Liver (tissue), 9 donors: ENCODE results near the gene CELF4. TPM values are rescaled to one million over a fixed set of nuclear protein-coding genes. Genes with fewer than 3 reads are reported as not detected.

Source experiments
- DNase-seq: peaks from one replicate; pipeline ENCODE4 v3.0.0-alpha.2; 2017; ENCODE audit warnings: low spot score
- H3K27ac ChIP-seq, 2 donors: one replicate each; pipeline ENCODE4 v1.7.0; 2013; ENCODE audit warnings: inconsistent platforms in 2 of 2, low read length in 2 of 2, control low read depth in 1 of 2, low read depth in 1 of 2, mild to moderate bottlenecking in 1 of 2
- H3K27me3 ChIP-seq, 4 donors: one replicate each; pipeline versions ENCODE4 v1.6.1 to v1.7.0; 2013; ENCODE audit warnings: low read length in 3 of 4, inconsistent platforms in 1 of 4, mild to moderate bottlenecking in 1 of 4, moderate library complexity in 1 of 4; ENCODE audit not compliant: control insufficient read depth in 4 of 4, insufficient read depth in 4 of 4
- H3K36me3 ChIP-seq, 4 donors: one replicate each; pipeline versions ENCODE4 v1.6.1 to v1.7.0; 2013; ENCODE audit warnings: low read length in 3 of 4, mild to moderate bottlenecking in 3 of 4, low read depth in 1 of 4, moderate library complexity in 1 of 4; ENCODE audit not compliant: control insufficient read depth in 4 of 4, insufficient read depth in 3 of 4
- H3K4me1 ChIP-seq, 4 donors: one replicate each; pipeline versions ENCODE4 v1.6.1 to v1.7.0; 2013; ENCODE audit warnings: low read length in 3 of 4, mild to moderate bottlenecking in 3 of 4, moderate library complexity in 1 of 4; ENCODE audit not compliant: control insufficient read depth in 4 of 4, insufficient read depth in 4 of 4
- H3K4me3 ChIP-seq, 3 donors: one replicate each; pipeline versions ENCODE4 v1.6.1 to v1.7.0; 2013; ENCODE audit warnings: low read length in 3 of 3, control low read depth in 1 of 3, low read depth in 1 of 3, mild to moderate bottlenecking in 1 of 3
- H3K9ac ChIP-seq, 2 donors: one replicate each; pipeline ENCODE4 v1.7.0; 2013; ENCODE audit warnings: low read length in 2 of 2, mild to moderate bottlenecking in 2 of 2, moderate library complexity in 2 of 2, control low read depth in 1 of 2, low read depth in 1 of 2
- H3K9me3 ChIP-seq, 4 donors: one replicate each; pipeline versions ENCODE4 v1.6.1 to v1.7.0; 2013; ENCODE audit warnings: low read length in 3 of 4; ENCODE audit not compliant: control insufficient read depth in 4 of 4
- EGR1 ChIP-seq, 2 donors: IDR thresholded peaks; 2 replicates each; pipeline ENCODE4 v1.6.1; 2016 to 2018; ENCODE audit warnings: antibody characterized with exemption in 2 of 2, low read depth in 2 of 2
- FOXA1 ChIP-seq: IDR thresholded peaks from 2 replicates; pipeline ENCODE4 v1.6.1; 2016; ENCODE audit warnings: antibody characterized with exemption
- FOXA2 ChIP-seq: IDR thresholded peaks from 2 replicates; pipeline ENCODE4 v1.6.1; 2016; ENCODE audit warnings: antibody characterized with exemption
- GABPA ChIP-seq, 2 donors: IDR thresholded peaks in 1 of 2; conservative IDR thresholded peaks in 1 of 2; 2 replicates each; pipeline ENCODE4 v1.6.1; 2016; ENCODE audit warnings: antibody characterized with exemption in 2 of 2, mild to moderate bottlenecking in 1 of 2, moderate library complexity in 1 of 2
- HNF4A ChIP-seq, 2 donors: conservative IDR thresholded peaks; 2 replicates each; pipeline ENCODE4 v1.6.1; 2016; ENCODE audit warnings: antibody characterized with exemption in 2 of 2, mild to moderate bottlenecking in 2 of 2
- HNF4G ChIP-seq: IDR thresholded peaks from 2 replicates; pipeline ENCODE4 v1.6.1; 2016; ENCODE audit warnings: antibody characterized with exemption
- JUND ChIP-seq, 2 donors: IDR thresholded peaks; 2 replicates each; pipeline ENCODE4 v1.6.1; 2016; ENCODE audit warnings: antibody characterized with exemption in 2 of 2
- NR2F2 ChIP-seq: IDR thresholded peaks from 2 replicates; pipeline ENCODE4 v1.6.1; 2016; ENCODE audit warnings: antibody characterized with exemption
- RAD21 ChIP-seq, 2 donors: IDR thresholded peaks; 2 replicates each; pipeline ENCODE4 v1.6.1; 2016; ENCODE audit warnings: antibody characterized with exemption in 2 of 2, mild to moderate bottlenecking in 2 of 2
- REST ChIP-seq: IDR thresholded peaks from 2 replicates; pipeline ENCODE4 v1.6.1; 2016; ENCODE audit warnings: antibody characterized with exemption, mild to moderate bottlenecking
- RXRA ChIP-seq, 2 donors: IDR thresholded peaks; 2 replicates each; pipeline ENCODE4 v1.6.1; 2017 to 2018; ENCODE audit warnings: antibody characterized with exemption in 2 of 2, mild to moderate bottlenecking in 1 of 2
- SP1 ChIP-seq: IDR thresholded peaks from 2 replicates; pipeline ENCODE4 v1.6.1; 2018; ENCODE audit warnings: antibody characterized with exemption, mild to moderate bottlenecking
- TAF1 ChIP-seq: conservative IDR thresholded peaks from 2 replicates; pipeline ENCODE4 v1.6.1; 2016; ENCODE audit warnings: antibody characterized with exemption, mild to moderate bottlenecking
- YY1 ChIP-seq: IDR thresholded peaks from 2 replicates; pipeline ENCODE4 v1.6.1; 2016; ENCODE audit warnings: antibody characterized with exemption, mild to moderate bottlenecking
- WGBS: extraction: QIAGEN DNeasy Blood & Tissue Kit; methylation state at CpG from one replicate; pipeline ENCODE4 v1.1.7; 2013; 5-methylcytosine and 5-hydroxymethylcytosine counted together
- polyA plus RNA-seq, 2 donors: library from polyadenylated mRNA; stranded (reverse) in 1 of 2; unstranded in 1 of 2; fragments of 200-250 nt in 1 of 2; fragments of >200 nt in 1 of 2; fragmentation: Nextera tagmentation in 1 of 2; extraction: Ambion mirVana in 1 of 2; gene quantifications; one replicate each; pipeline versions ENCODE4 v1.2.1 to v1.2.3, GENCODE V29; 2013 to 2015
- total RNA-seq, 2 donors: library from RNA; depleted of rRNA; stranded (reverse); fragments of >200 nt; gene quantifications; one replicate each; pipeline ENCODE4 v1.2.3, GENCODE V29; 2014
- TF ChIP-seq, protein P1 (sequence below): IDR thresholded peaks from 2 replicates; pipeline ENCODE4 v1.6.1; 2016; ENCODE audit warnings: antibody characterized with exemption
- TF ChIP-seq, protein P2 (sequence below): fragments of 150-350 bp; IDR thresholded peaks from 2 replicates; pipeline ENCODE4 v1.5.1; 2017; ENCODE audit warnings: improper control_type of control experiment, low read depth, low read length; ENCODE audit not compliant: missing input control
- TF ChIP-seq, protein P3 (sequence below): IDR thresholded peaks from 2 replicates; pipeline ENCODE4 v1.6.1; 2016; ENCODE audit warnings: antibody characterized with exemption
- TF ChIP-seq, protein P4 (sequence below): IDR thresholded peaks from 2 replicates; pipeline ENCODE4 v1.6.1; 2016; ENCODE audit warnings: antibody characterized with exemption
- donor health status: healthy.
- donor health status: healthy.
- donor health status: healthy.
- donor health status: healthy.
- donor health status: healthy.

CELF4 gene
- total and polyA plus RNA-seq, 4 donors = 0.08 to 0.28 (median 0.21) TPM; not detected in 1

DNA sequence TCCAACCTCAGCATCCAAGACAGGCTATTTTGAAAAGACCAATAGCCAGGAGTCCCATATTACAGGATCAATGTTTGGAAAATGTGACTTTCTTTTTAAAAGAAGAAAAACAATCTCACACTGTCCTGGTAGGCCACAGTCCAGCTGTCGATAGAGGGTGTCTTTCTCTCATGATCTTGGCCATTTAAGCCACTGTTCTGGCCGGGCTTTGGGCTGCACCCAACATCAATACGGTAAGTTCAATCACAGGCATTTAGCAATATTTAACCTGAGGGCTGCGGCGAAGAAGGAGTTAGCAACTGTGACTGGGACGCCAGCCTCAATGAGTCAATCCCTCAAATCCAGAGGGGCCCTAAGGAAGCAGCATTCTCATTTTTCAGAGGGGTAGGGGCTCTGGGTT, 69.0 kb downstream of the CELF4 start:
- no peak overlapping the region for H3K27ac ChIP-seq
- TF ChIP-seq JUND (IDR thresholded peaks at IDR 0.05) (no peak), GABPA (IDR thresholded peaks at IDR 0.05 in 1 of 2, conservative IDR thresholded peaks at IDR 0.05 in 1 of 2) (no peak), NR2F2 (no peak), FOXA2 (no peak), EGR1 (IDR thresholded peaks at IDR 0.05; ENCODE audit: low read depth in 2 of 2) (no peak), RAD21 (IDR thresholded peaks at IDR 0.05) (peak in 1 of 2 donors; percentile 34), SP1 (no peak), RXRA (IDR thresholded peaks at IDR 0.05) (peak in 1 of 2 donors; percentile 40), TAF1 (no peak), HNF4A (conservative IDR thresholded peaks at IDR 0.05) (peak in 1 of 2 donors; percentile 49)
- TF ChIP-seq, protein P1, sequence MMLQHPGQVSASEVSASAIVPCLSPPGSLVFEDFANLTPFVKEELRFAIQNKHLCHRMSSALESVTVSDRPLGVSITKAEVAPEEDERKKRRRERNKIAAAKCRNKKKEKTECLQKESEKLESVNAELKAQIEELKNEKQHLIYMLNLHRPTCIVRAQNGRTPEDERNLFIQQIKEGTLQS = no peak
- TF ChIP-seq, protein P2, sequence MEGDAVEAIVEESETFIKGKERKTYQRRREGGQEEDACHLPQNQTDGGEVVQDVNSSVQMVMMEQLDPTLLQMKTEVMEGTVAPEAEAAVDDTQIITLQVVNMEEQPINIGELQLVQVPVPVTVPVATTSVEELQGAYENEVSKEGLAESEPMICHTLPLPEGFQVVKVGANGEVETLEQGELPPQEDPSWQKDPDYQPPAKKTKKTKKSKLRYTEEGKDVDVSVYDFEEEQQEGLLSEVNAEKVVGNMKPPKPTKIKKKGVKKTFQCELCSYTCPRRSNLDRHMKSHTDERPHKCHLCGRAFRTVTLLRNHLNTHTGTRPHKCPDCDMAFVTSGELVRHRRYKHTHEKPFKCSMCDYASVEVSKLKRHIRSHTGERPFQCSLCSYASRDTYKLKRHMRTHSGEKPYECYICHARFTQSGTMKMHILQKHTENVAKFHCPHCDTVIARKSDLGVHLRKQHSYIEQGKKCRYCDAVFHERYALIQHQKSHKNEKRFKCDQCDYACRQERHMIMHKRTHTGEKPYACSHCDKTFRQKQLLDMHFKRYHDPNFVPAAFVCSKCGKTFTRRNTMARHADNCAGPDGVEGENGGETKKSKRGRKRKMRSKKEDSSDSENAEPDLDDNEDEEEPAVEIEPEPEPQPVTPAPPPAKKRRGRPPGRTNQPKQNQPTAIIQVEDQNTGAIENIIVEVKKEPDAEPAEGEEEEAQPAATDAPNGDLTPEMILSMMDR = no peak
- TF ChIP-seq, protein P3, sequence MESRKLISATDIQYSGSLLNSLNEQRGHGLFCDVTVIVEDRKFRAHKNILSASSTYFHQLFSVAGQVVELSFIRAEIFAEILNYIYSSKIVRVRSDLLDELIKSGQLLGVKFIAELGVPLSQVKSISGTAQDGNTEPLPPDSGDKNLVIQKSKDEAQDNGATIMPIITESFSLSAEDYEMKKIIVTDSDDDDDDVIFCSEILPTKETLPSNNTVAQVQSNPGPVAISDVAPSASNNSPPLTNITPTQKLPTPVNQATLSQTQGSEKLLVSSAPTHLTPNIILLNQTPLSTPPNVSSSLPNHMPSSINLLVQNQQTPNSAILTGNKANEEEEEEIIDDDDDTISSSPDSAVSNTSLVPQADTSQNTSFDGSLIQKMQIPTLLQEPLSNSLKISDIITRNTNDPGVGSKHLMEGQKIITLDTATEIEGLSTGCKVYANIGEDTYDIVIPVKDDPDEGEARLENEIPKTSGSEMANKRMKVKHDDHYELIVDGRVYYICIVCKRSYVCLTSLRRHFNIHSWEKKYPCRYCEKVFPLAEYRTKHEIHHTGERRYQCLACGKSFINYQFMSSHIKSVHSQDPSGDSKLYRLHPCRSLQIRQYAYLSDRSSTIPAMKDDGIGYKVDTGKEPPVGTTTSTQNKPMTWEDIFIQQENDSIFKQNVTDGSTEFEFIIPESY = no peak
- H3K27me3 ChIP-seq = peaks cover 0 to 2% (median 0%) of the 10 kb centered on the region in 4 donors
- H3K36me3 ChIP-seq = no peaks in the 10 kb centered on the region
- WGBS = 38% methylated on average over 6 of the region's 6 CpGs
- H3K4me1 ChIP-seq = peaks cover 0 to 5% (median 2%) of the 10 kb centered on the region in 4 donors
- H3K9me3 ChIP-seq = no peaks in the 10 kb centered on the region
- no peak for DNase-seq
- H3K4me3 ChIP-seq = no peak overlapping the region
- no peak overlapping the region for H3K9ac ChIP-seq

DNA sequence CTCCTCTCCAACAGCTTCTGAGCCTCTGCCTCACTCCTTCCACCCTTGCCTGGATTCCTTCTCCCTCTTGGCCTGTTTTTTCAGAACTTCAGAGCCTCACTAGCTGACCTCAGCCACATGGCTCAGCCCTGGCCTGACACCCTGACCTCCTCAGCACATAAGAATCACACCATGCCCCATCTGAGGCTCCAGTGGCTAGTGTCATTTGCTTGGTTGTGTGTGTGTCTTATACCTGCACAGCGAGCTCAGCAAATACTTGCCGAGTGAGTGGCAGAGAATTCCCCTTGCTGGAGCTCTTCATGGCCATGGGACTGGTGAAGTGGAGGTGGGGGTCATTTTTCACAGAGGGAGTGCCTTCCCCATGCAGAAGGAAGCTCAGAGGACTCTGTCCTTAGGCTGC, 70.2 kb downstream of the CELF4 start:
- Histone ChIP-seq H3K4me1 (peaks cover 0 to 5% (median 2%) of the 10 kb centered on the region in 4 donors), H3K27ac (no peak overlapping the region), H3K9ac (no peak overlapping the region), H3K9me3 (no peaks in the 10 kb centered on the region), H3K27me3 (peaks cover 0 to 2% (median 0%) of the 10 kb centered on the region in 4 donors), H3K4me3 (no peak overlapping the region), H3K36me3 (no peaks in the 10 kb centered on the region)
- 73% methylated on average over 2 of the region's 2 CpGs for WGBS
- DNase-seq = no peak
- TF ChIP-seq RAD21 (IDR thresholded peaks at IDR 0.05) (no peak), SP1 (no peak), HNF4A (conservative IDR thresholded peaks at IDR 0.05) (no peak), NR2F2 (no peak), EGR1 (IDR thresholded peaks at IDR 0.05; ENCODE audit: low read depth in 2 of 2) (no peak), RXRA (IDR thresholded peaks at IDR 0.05) (no peak), YY1 (no peak), HNF4G (no peak), REST (no peak), FOXA1 (no peak), TAF1 (no peak), JUND (IDR thresholded peaks at IDR 0.05) (no peak), FOXA2 (no peak)
- TF ChIP-seq, protein P2 = no peak
- TF ChIP-seq, protein P3 = no peak
- TF ChIP-seq, protein P1 = no peak
- TF ChIP-seq, protein P4, sequence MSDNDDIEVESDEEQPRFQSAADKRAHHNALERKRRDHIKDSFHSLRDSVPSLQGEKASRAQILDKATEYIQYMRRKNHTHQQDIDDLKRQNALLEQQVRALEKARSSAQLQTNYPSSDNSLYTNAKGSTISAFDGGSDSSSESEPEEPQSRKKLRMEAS = no peak
